Motor neuron (in vitro differentiated cells): ENCODE measurements around the gene PRRT2. TPM values are rescaled to one million over a fixed set of nuclear protein-coding genes. Genes with fewer than 3 reads are reported as not detected.
A peak's percentile ranks its signal among the peaks of the same experiment; 100 is the strongest.

Source experiments
- ATAC-seq, 8 experiments: fragments of 200-7000 bp; cut with Tn5 transposase; replicated peaks in 6 of 8; 2 replicates each; pipeline ENCODE4 v1.8.0; 2021; ENCODE audit warnings: mild to moderate bottlenecking in 8 of 8, moderate library complexity in 8 of 8
- H3K27ac ChIP-seq, 2 donors: fragments of 250-450 bp; sonication (Bioruptor Pico); 2 replicates each; pipeline ENCODE4 v1.9.0; 2021; ENCODE audit warnings: antibody characterized with exemption in 2 of 2, mild to moderate bottlenecking in 2 of 2, moderate library complexity in 1 of 2
- H3K4me1 ChIP-seq, 2 donors: fragments of 250-450 bp; sonication (Bioruptor Pico); replicated peaks in 1 of 2; 2 replicates each; pipeline ENCODE4 v1.6.1; 2021; ENCODE audit warnings: antibody characterized with exemption in 2 of 2, mild to moderate bottlenecking in 2 of 2, moderate library complexity in 1 of 2
- H3K4me3 ChIP-seq, 5 donors: fragments of 250-450 bp; sonication (Bioruptor Pico); 2 replicates each; pipeline ENCODE4 v1.9.0; 2021; ENCODE audit warnings: antibody characterized with exemption in 5 of 5, mild to moderate bottlenecking in 5 of 5, moderate library complexity in 4 of 5
- WGBS, 10 experiments: fragments of 450-650 bp; shearing (Covaris generic); methylation state at CpG; one replicate each; pipeline ENCODE4 v1.0.0; 2022; 5-methylcytosine and 5-hydroxymethylcytosine counted together
- in situ Hi-C, 9 experiments: fragments of 400-800 bp; cut with MboI; loops; one replicate each; pipeline ENCODE4 v1.15.0; 2021; ENCODE audit warnings: low sequenced_read_pairs in 9 of 9, low pct_unique_long_range_greater_than_20kb in 2 of 9; ENCODE audit not compliant: unreplicated experiment in 9 of 9
- total RNA-seq, 8 experiments: library from RNA; unstranded; fragments of 300-600 nt; gene quantifications; 2 replicates each; pipeline versions ENCODE4 v1.2.3 to v1.2.4, GENCODE V29; 2022

PRRT2 gene
- total RNA-seq, 8 experiments from 2014 or later: 1.4 to 72.7 (median 28.4) TPM

DNA sequence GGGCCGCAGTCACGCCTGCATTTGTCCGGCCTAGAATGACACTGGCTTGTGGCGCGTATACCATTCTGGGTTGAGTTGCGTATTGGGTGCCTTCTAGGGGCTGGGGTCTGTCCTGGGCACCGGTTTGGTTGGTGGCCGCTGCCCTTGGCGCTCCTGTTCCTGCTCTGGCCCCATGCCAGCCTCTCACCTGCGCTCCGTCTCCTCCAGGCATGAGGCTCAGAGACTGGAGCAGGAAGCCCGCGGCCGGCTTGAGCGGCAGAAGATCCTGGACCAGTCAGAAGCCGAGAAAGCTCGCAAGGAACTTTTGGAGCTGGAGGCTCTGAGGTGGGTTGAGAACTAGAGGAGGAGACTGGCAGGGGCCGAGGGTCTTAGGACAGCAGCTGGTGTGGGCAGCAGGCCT is 33.7 kb downstream of the PRRT2 start:
- in situ Hi-C loops: loop anchor here in 1 of 9 experiments (25.0 kb wide), 1 partner anchor 167 kb away; the partner anchor contains the start of genes C16orf92 and DOC2A
- Histone ChIP-seq H3K27ac (no peak overlapping the region), H3K4me3 (no peak overlapping the region), H3K4me1 (no peaks in the 10 kb centered on the region)
- 95 to 100% (median 100%) methylated on average over 1 to 12 of the region's 18 CpGs; no CpG with 5 or more reads in 7 of the 10 experiments for WGBS, 10 experiments
- no peak for ATAC-seq

DNA sequence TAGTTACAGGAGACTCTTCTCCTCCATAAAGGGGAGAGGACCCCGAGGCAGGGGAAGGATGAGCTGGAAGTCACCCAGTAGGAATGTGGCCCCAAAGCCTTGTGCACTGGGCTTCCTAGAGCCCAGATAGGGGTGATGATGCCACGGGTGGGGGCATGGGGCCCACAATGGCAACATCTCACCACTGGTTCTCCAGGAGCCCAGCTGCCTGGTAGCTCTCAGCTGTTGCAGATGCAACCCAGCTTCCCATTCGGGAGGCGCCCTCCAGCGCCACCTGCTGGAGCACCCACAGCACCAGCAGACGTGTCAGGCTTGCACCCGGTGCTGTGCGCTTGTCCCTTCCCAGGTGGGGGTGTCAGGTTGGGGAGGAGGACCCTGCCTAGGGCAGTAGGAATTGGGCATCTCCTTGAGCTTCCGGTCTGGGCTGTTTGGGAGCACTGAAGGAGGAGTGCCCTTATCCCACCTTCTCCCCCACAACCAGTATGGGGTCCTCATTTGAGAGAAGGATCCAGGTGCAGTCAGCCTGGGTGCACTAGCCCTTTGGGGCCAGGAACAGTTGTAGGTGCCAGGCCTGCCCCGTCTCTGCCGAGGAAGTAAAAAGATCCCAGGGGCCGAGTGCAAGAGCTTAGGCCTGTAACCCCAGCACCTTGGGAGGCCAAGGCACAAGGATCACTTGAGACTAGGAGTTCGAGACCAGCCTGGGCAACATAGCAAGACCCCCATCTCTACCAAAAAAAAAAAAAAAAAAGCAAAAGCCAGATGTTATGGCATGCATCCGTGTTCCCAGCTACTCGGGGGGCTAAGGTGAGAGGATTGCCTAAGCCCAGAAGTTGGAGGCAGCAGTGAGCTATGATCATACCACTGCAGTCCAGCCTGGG is 36.7 kb downstream of the PRRT2 start:
- Histone ChIP-seq H3K4me3 (no peak overlapping the region), H3K4me1 (no peaks in the 10 kb centered on the region), H3K27ac (no peak overlapping the region)
- peak; percentile 18 to 83 (median 34) for ATAC-seq
- in situ Hi-C loops: loop anchor here in 1 of 9 experiments (25.0 kb wide), 1 partner anchor 164 kb away; the partner anchor contains the start of genes C16orf92 and DOC2A
- 2 to 100% (median 60%) methylated on average over 1 to 6 of the region's 15 CpGs; no CpG with 5 or more reads in 3 of the 10 experiments for WGBS, 10 experiments

DNA sequence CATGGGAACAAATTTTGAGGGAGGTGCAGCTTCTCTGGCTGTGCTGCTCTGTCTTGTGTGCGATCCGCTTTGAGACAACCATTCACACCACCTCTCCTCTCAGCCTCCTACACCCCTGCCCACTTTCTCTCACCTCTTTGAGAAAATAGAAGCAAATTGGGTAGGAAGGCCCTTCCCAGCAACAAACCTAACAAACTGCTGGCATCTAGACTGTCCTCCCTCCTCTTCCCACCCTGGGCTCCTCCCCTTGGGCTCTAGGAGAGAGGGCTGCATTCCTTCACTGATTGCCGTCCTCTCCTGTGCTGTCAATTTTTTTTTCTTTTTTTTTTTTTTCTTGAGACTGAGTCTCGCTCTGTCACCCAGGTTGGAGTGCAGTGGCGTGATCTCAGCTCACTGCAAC is 37.5 kb downstream of the PRRT2 start:
- ATAC-seq: peak in 5 of 8 experiments; percentile 60 to 75 (median 71)
- Histone ChIP-seq H3K4me3 (no peak overlapping the region), H3K4me1 (no peaks in the 10 kb centered on the region), H3K27ac (no peak overlapping the region)
- 33 to 100% (median 70%) methylated on average over 1 to 3 of the region's 5 CpGs; no CpG with 5 or more reads in 1 of the 10 experiments for WGBS, 10 experiments
- in situ Hi-C loops: loop anchor here in 1 of 9 experiments (25.0 kb wide), 1 partner anchor 163 kb away; the partner anchor contains the start of genes C16orf92 and DOC2A

DNA sequence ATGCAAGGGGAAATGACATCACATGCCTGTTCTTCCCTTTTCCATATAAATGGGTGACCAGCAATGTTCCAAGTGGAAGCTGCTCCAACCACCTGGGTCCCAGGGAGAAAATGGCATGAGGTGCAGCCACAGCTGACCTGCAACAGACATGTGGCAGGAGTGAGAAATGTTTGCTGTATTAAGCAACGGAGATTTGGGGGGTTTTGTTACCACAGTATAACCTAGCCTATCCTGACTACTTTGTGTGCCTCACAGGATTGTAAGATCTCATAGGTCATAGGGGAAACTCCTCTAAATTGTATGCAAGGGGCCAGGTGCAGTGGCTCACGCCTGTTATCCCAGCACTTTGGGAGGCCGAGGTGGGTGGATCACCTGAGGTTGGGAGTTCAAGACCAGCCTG is 39.0 kb downstream of the PRRT2 start:
- ATAC-seq: no peak
- no peak overlapping the region for H3K27ac ChIP-seq
- H3K4me3 ChIP-seq: no peak overlapping the region
- WGBS, 10 experiments: 92 to 100% methylated on average over 1 to 2 of the region's 3 CpGs; no CpG with 5 or more reads in 8 of the 10 experiments
- in situ Hi-C loops: loop anchor here in 1 of 9 experiments (25.0 kb wide), 1 partner anchor 111 kb away; the partner anchor contains the start of genes TAOK2 and TMEM219
- H3K4me1 ChIP-seq: no peaks in the 10 kb centered on the region

DNA sequence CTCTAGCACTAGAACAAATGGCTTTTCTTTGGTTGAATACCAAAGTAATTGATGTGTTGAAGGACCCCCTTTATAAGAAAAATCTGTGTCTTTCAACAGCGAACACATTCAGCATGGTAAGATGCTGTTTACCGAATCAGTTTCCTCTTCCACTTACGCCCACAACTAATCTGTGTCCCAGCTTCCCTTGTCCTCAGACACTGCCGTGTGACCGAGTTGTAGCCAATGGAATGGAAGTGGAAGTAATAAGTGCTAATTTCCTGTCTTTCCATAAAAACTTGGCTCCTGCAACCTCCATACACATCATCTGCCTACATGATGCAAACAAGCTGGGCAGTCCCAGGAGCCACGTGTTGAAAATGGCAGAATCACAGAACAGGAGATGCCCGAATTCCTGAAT is 40.7 kb downstream of the PRRT2 start:
- peak; percentile 19 to 84 (median 65) for ATAC-seq
- Histone ChIP-seq H3K4me1 (no peaks in the 10 kb centered on the region), H3K27ac (no peak overlapping the region), H3K4me3 (no peak overlapping the region)
- in situ Hi-C loops: loop anchor here in 1 of 9 experiments (25.0 kb wide), 1 partner anchor 110 kb away; the partner anchor contains the start of genes TAOK2 and TMEM219
- WGBS, 10 experiments: 0 to 100% (median 80%) methylated on average over 1 to 7 of the region's 7 CpGs; no CpG with 5 or more reads in 3 of the 10 experiments

DNA sequence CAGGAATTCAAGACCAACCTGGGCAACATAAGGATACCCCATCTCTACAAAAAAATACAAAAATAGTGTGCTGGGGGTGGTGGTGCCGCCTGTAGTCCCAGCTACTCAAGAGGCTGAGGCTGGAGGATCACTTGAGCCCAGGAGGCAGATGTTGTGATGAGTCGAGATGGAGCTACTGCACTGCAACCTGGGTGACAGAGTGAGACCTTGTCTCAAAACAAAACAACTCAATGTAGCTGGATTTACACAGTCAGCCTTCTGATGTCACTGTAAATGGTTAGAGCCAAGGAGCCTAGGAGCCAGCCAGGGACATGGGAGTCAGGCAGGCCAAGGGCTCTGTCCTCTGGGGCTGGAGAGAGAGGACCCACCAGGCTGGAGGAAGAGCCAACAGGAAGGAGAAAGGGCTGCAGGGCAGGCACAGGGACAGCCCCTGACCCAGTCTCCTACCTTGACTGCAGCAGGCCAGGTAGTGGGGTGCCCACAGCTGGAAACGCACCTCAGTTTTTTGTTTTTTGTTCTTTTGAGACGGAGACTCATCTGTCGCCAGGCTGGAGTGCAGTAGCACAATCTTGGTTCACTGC is 42.6 kb downstream of the PRRT2 start:
- no peak for ATAC-seq

DNA sequence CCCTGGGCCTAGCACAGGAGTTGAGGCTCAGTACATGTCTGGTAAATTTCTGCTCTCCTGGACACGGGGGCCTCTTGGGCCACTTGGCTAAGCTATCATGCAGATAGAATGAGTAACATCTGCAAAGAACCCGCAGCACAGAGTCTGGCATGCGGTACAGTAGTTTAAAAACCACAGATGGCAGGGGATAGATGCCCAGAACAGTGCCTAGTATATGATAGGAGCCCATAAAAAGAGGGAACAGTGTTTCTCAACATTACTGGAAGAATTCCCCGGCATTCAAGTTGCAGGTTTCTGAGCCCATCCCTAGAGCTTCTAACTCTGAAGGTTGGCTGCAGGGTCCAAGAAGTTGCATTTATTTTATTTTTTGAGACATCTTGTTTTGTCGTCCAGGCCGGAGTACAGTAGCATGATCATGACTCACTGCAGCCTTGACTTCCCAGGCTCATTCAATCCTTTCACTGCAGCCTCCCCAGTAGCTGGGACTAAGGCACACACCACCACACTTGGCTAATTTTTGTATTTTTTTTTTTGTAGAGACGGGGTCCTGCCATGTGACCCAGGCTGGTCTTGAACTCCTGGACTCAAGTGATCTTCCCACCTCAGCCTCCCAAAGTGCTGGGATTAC is 45.3 kb downstream of the PRRT2 start:
- in situ Hi-C loops: loop anchor here in 1 of 9 experiments (25.0 kb wide), 1 partner anchor 105 kb away; the partner anchor contains the start of genes TAOK2 and TMEM219
- peak in 1 of 8 experiments; percentile 15 for ATAC-seq
- Histone ChIP-seq H3K27ac (no peak overlapping the region), H3K4me3 (no peak overlapping the region), H3K4me1 (peaks cover 5 to 8% of the 10 kb centered on the region in 2 donors)
- WGBS, 10 experiments: 0 to 100% (median 79%) methylated on average over 1 to 5 of the region's 7 CpGs; no CpG with 5 or more reads in 1 of the 10 experiments

More for the DNA sequence above, 42.6 kb downstream of the PRRT2 start:
- in situ Hi-C loops: loop anchor here in 1 of 9 experiments (25.0 kb wide), 1 partner anchor 108 kb away; the partner anchor contains the start of genes TAOK2 and TMEM219
- H3K4me3 ChIP-seq: no peak overlapping the region
- no peak overlapping the region for H3K27ac ChIP-seq
- no peaks in the 10 kb centered on the region for H3K4me1 ChIP-seq
- 63 to 100% (median 82%) methylated on average over 1 to 3 of the region's 5 CpGs; no CpG with 5 or more reads in 5 of the 10 experiments for WGBS, 10 experiments

DNA sequence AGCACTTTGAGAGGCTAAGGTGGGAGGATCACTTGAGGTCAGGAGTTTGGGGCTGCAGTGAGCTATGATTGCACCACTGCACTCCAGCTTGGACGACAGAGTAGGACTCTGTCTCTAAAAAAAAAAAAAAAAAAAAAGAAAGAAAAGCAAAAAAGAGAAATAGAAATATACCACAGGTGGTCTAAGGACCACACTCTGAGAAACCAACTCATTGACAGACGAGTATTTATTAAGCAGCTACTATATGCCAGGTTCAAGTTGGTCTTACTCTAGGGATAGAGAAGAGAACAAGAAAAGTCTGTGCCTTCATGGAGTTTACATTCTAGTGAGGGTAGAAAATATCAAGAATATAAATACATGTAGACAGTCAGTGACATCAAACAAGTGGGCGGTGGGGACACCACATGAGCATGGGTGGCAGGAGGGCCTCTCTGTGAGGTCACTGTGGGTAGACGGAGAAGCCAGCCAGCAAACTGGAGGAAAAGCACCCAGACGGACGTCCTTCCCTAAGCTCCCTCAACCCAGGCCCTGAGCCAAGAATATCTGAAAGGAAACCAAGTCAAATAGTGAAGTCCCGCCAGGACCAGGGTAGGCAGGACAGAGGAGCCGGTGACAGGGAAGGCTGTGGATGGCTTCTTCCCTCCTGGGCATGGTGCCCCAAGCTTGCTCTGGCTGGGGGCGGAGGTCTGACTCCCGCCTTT is 46.3 kb downstream of the PRRT2 start:
- WGBS, 10 experiments: 52 to 100% (median 84%) methylated on average over 1 to 6 of the region's 10 CpGs
- peaks cover 5 to 8% of the 10 kb centered on the region in 2 donors for H3K4me1 ChIP-seq
- no peak overlapping the region for H3K27ac ChIP-seq
- in situ Hi-C loops: loop anchor here in 1 of 9 experiments (25.0 kb wide), 1 partner anchor 104 kb away; the partner anchor contains the start of genes TAOK2 and TMEM219
- no peak for ATAC-seq
- no peak overlapping the region for H3K4me3 ChIP-seq

DNA sequence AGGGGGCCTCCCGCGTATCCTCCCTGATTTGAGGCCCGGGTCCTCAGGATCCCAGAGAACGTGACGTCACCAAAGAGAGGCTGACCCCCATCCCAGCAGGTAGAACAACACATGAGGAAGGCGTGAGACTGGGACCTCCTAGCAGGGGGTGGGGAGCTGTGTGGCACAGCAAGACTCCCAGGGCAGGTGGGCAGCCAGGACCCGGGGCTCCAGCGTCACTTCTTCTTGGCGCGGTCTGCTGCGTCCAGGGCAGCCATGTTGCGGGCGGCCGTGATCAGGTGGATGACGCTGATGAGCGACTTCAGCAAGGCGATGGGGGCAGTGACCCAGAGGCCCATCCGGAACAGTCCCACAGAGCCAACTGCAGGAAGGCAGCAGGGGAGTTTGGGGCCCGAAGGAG is 47.0 kb downstream of the PRRT2 start:
- ATAC-seq: no peak
- H3K4me3 ChIP-seq: no peak overlapping the region

DNA sequence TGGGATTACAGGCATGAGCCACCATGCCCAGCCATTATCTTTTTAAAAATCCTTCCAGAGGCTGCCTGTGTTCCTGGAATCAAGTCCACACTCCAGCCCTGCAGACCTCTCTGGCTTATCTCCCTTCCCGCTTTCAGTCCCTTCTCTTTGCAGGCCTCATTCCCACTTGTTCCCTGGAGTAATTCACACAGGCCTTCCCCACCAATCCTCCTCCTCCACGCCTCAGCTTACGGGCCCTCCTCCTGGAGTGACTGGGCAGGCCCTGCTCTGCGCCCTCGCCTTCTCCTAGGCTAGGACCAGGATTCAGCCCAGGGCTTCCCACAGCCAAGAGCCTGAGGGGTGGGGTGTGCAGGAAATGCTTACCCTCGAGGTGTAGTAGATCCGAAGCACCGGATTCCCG is 48.2 kb downstream of the PRRT2 start:
- H3K4me1 ChIP-seq: peaks cover 9 to 12% of the 10 kb centered on the region in 2 donors
- 70 to 100% (median 95%) methylated on average over 1 to 4 of the region's 9 CpGs; no CpG with 5 or more reads in 4 of the 10 experiments for WGBS, 10 experiments
- H3K4me3 ChIP-seq: no peak overlapping the region
- in situ Hi-C loops: loop anchor here in 1 of 9 experiments (25.0 kb wide), 1 partner anchor 102 kb away; the partner anchor contains the start of genes TAOK2 and TMEM219
- no peak overlapping the region for H3K27ac ChIP-seq
- no peak for ATAC-seq

More for the DNA sequence above, 47.0 kb downstream of the PRRT2 start:
- 95 to 100% methylated on average over 4 of the region's 19 CpGs; no CpG with 5 or more reads in 8 of the 10 experiments for WGBS, 10 experiments
- in situ Hi-C loops: loop anchor here in 1 of 9 experiments (25.0 kb wide), 1 partner anchor 103 kb away; the partner anchor contains the start of genes TAOK2 and TMEM219
- Histone ChIP-seq H3K27ac (no peak overlapping the region), H3K4me1 (peaks cover 9 to 12% of the 10 kb centered on the region in 2 donors)

DNA sequence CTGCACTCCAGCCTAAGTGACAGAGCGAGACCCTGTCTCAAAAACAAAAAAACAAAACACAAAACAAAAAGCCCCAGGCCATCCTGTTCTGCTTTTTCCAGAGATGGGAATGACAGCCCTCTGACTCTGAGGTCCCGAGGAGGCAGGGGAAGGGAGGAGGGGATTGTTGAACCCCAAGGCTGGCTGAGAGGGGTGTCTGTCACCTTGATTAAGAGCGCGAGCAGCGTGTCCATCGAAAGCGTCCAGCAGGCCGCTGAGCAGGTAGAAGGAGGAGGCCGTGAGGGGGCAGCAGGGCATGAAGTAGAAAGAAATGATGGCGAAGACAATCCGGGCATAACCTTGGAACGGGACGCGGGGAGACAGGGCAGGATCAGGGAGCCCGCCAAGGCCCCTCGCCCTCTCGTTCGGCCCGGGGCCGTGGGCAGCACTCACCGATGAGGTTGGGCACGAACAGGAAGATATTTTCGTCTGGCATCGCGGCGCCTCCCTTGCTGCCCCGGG is 50.4 kb downstream of the PRRT2 start:
- 0 to 7% (median 0%) methylated on average over 1 to 13 of the region's 27 CpGs; no CpG with 5 or more reads in 3 of the 10 experiments for WGBS, 10 experiments
- Histone ChIP-seq H3K4me1 (peaks cover 9 to 12% of the 10 kb centered on the region in 2 donors), H3K27ac (peak overlapping the region; percentile 98 to 99), H3K4me3 (peak overlapping the region; percentile 77 to 83 (median 81))
- in situ Hi-C loops: loop anchor here in 1 of 9 experiments (25.0 kb wide), 1 partner anchor 100 kb away; the partner anchor contains the start of genes TAOK2 and TMEM219
- peak; percentile 4 to 23 (median 16) for ATAC-seq
